K562 (cell line): ENCODE measurements around the gene EML2. TPM values are rescaled to one million over a fixed set of nuclear protein-coding genes. Genes with fewer than 3 reads are reported as not detected.

ENCODE experiments used
- BRF1 ChIP-seq: IDR thresholded peaks from 3 replicates; pipeline ENCODE4 v1.6.1; 2011; ENCODE audit warnings: borderline replicate concordance, mild to moderate bottlenecking; ENCODE audit not compliant: insufficient read length; ENCODE audit errors: extremely low read depth
- CHD7 ChIP-seq: fragments of 200-600 bp; sonication (generic); IDR thresholded peaks from one replicate; pipeline ENCODE4 v1.6.1; 2012; ENCODE audit warnings: mild to moderate bottlenecking, low read depth, low read length, inconsistent platforms
- LCOR ChIP-seq: sonication (generic); formaldehyde crosslinking; IDR thresholded peaks from 2 replicates; pipeline ENCODE4 v1.8.0; 2022; ENCODE audit warnings: mild to moderate bottlenecking, missing genetic modification reagents
- NFATC3 ChIP-seq: fragments of 450-650 bp; IDR thresholded peaks from 2 replicates; pipeline ENCODE4 v1.6.1; 2017; ENCODE audit warnings: mild to moderate bottlenecking
- POLR2H ChIP-seq: IDR thresholded peaks from 2 replicates; pipeline ENCODE4 v1.6.1; 2016; ENCODE audit warnings: missing genetic modification characterization, low read depth, mild to moderate bottlenecking, control low read depth, missing compliant biosample characterization, moderate library complexity
- PTRF ChIP-seq: fragments of 450-650 bp; IDR thresholded peaks from 2 replicates; pipeline ENCODE4 v1.6.1; 2016; ENCODE audit warnings: mild to moderate bottlenecking, missing genetic modification characterization, missing compliant biosample characterization
- PYGO2 ChIP-seq: fragments of 450-650 bp; IDR thresholded peaks from 2 replicates; pipeline ENCODE4 v1.6.1; 2016; ENCODE audit warnings: mild to moderate bottlenecking, missing genetic modification characterization, moderate library complexity, missing compliant biosample characterization
- SP1 ChIP-seq: sonication (generic); formaldehyde crosslinking; IDR thresholded peaks from 2 replicates; pipeline ENCODE4 v1.8.1; 2022; ENCODE audit warnings: mild to moderate bottlenecking, missing genetic modification reagents
- USF2 ChIP-seq: sonication (generic); formaldehyde crosslinking; IDR thresholded peaks from 2 replicates; pipeline ENCODE4 v1.5.0; 2020; ENCODE audit warnings: missing genetic modification reagents
- ZBTB2 ChIP-seq: fragments of 450-650 bp; IDR thresholded peaks from 2 replicates; pipeline ENCODE4 v1.6.1; 2016; ENCODE audit warnings: antibody characterized with exemption
- ZNF184 ChIP-seq: sonication (generic); formaldehyde crosslinking; IDR thresholded peaks from 2 replicates; pipeline ENCODE4 v1.5.0; 2020; ENCODE audit warnings: missing genetic modification reagents
- ZNF347 ChIP-seq: fragments of 450-650 bp; formaldehyde crosslinking; IDR thresholded peaks from 2 replicates; pipeline ENCODE4 v1.4.0; 2020; ENCODE audit warnings: low read depth, mild to moderate bottlenecking, moderate library complexity
- ZNF740 ChIP-seq, 3 experiments: fragments of 200-800 bp in 1 of 3; sonication (Bioruptor generic) in 1 of 3; sonication (generic) in 1 of 3; formaldehyde crosslinking in 1 of 3; IDR thresholded peaks; 2 replicates each; pipeline versions ENCODE4 v1.6.1 to v1.8.0; 2016 to 2022; ENCODE audit warnings: mild to moderate bottlenecking in 2 of 3, missing compliant biosample characterization in 2 of 3, missing genetic modification characterization in 2 of 3, missing genetic modification reagents in 1 of 3
- polyA plus RNA-seq, 8 experiments: library from polyadenylated mRNA; depleted of rRNA in 4 of 8; stranded (reverse) in 5 of 8; unstranded in 3 of 8; fragments of >200 nt; fragmentation: Nextera tagmentation in 2 of 8; fragmentation: Illumina TruSeq in 1 of 8; extraction: Ambion mirVana in 2 of 8; extraction: Trizol in 1 of 8; gene quantifications; 2 replicates each; pipeline versions ENCODE4 v1.2.1 to v1.2.3, GENCODE V29; 2011 to 2014; ENCODE audit warnings: inconsistent platforms in 1 of 8, missing spikeins in 1 of 8
- total RNA-seq, 7 experiments: library from RNA; depleted of rRNA in 6 of 7; stranded (reverse); fragments of >200 nt in 6 of 7; fragmentation: Illumina TruSeq in 2 of 7; extraction: Trizol in 2 of 7; gene quantifications; 2 replicates each; pipeline versions ENCODE4 v1.2.1 to v1.2.3, GENCODE V29; 2011 to 2021; ENCODE audit warnings: low replicate concordance in 1 of 7

Gene EML2
- total and polyA plus RNA-seq, 9 of the 15 experiments (the other 6 are each of a cell fraction or from before 2014, with no cell fraction given), result 2.6 to 69.6 (median 24.8) TPM

GRCh38 chr19:45591004-45591637 lies 48.1 kb downstream of the EML2 start (continued):
- TF ChIP-seq CHD7 (no peak), ZBTB2 (no peak), POLR2H (tag) (no peak), ZNF184 (CRISPR knock-in tag) (no peak), PYGO2 (tag) (no peak), ZNF347 (CRISPR knock-in tag) (no peak), ZNF740 (CRISPR knock-in tag; IDR thresholded peaks at IDR 0.05) (no peak), ZNF740 (tag; IDR thresholded peaks at IDR 0.05) (no peak), BRF1 (no peak), NFATC3 (no peak), USF2 (CRISPR knock-in tag) (peak; percentile 90), PTRF (no peak), SP1 (CRISPR knock-in tag) (peak; percentile 45), LCOR (CRISPR knock-in tag) (peak; percentile 70; the same call in 1 of the 2 replicates)
